Dermis microvascular lymphatic vessel endothelial cell (primary cell): ENCODE measurements around the gene RSPH10B2. TPM values are rescaled to one million over a fixed set of nuclear protein-coding genes. Genes with fewer than 3 reads are reported as not detected.
"Not testable (repeated sequence)": the region's sequence is repeated elsewhere in the genome, so short reads cannot be mapped to it uniquely, and the experiment has no call there.

Experiments
- DNase-seq, 2 donors: peaks; one replicate each; pipeline versions ENCODE4 v3.0.0 to v3.0.0-alpha.2; 2010; ENCODE audit warnings: low read depth in 2 of 2
- total RNA-seq: library from RNA; depleted of rRNA; stranded (reverse); fragments of >200 nt; gene quantifications from 2 replicates; pipeline ENCODE4 v1.2.1, GENCODE V29; 2014

The RSPH10B2 gene
- total RNA-seq, result 0.39 and 2.3 TPM in 2 replicates

GRCh38 chr7:6753964-6754363 lies at the start of gene RSPH10B2:
RSPH10B2 (plus strand) TSS chr7:6754103; CDS start chr7:6757678, 3,575 bp downstream.
- DNase-seq, result not testable (repeated sequence)

DNA sequence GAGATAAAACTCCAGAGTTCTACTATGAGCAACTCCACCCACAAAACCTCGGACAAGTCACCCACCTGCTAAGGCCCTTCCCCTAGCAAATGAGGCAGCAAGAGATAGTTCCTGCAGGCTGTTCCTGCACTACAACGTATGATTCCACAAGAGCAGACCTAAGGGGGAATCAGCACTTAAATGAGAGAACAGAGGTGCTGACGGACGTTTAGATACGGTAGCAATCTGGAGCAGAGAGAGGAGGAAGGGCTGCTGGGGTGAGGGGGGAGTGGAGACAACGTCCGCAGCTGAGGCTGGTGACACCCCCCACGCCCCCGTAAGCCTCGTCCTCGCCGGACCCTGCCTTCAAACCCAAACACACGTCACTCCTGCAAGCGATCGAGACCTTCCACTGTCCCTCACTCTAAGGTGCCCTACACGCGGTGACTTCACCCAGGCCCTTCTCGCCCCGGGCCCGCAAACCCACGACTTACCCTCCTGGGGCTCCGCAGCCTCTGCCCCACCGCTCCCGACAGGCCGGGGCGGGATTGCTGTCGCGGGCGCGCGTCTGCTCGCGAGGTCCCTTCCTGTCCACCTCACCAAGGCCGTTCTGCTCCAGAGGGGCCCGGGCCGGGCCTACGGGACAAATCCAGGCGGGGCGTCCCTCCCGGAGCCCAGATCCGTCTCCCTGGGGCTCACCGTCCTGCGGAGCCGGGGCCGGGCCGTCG lies 47.8 kb upstream of the RSPH10B2 start:
- DNase-seq, result peak; percentile 30 to 56

- DNase-seq, result peak; percentile 90
Measured at GRCh38 chr7:6706666-6707407, 47.1 kb upstream of the RSPH10B2 start, which contains the start of gene ZNF12. ZNF12 (minus strand) TSS chr7:6706947; CDS start chr7:6705173, 1,774 bp downstream.

DNA sequence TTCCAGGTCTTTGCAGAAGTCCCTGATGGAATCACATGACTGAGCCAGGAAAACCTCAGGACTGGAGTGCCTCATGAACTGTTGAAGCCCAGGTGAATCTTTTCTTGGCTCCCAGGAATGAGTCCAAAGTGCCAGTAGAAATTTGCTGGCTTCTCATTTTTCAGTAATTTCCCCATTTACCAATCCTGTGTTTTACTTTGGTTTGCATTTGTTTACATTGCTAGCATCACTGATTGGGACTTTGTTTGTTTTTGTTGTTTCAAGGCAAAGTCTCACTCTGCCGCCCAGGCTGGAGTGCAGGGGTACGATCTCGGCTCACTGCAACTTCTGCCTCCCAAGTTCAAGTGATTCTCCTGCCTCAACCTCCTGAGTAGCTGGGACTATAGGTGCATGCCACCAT lies 45.6 kb upstream of the RSPH10B2 start:
- DNase-seq, result no peak

- DNase-seq, result no peak
Measured at GRCh38 chr7:6709808-6710207, 44.1 kb upstream of the RSPH10B2 start.

- no peak for DNase-seq
Measured at GRCh38 chr7:6714360-6714759, 39.5 kb upstream of the RSPH10B2 start.

GRCh38 chr7:6715898-6716297 lies 38.0 kb upstream of the RSPH10B2 start:
- not testable (repeated sequence) for DNase-seq

DNA sequence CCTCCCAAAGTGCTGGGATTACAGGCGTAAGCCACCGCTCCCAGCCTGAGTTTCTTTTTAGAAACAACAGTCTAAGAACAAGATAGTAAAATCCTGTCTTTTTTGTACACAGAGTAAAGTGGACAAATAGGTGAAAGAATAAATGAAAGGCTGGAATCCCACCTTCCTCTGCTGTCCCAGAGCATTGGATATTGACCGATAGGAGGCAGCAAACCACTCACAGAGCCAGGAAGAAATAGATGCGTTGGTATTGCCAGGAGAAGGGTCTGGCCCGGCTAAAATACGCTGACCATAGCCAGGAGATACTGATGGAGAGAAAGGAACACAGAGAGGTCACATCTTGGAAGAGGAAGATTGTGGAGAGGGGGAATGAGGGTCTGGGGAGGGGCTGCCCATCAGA lies 35.8 kb upstream of the RSPH10B2 start:
- DNase-seq, result peak in 1 of 2 donors; percentile 12

DNA sequence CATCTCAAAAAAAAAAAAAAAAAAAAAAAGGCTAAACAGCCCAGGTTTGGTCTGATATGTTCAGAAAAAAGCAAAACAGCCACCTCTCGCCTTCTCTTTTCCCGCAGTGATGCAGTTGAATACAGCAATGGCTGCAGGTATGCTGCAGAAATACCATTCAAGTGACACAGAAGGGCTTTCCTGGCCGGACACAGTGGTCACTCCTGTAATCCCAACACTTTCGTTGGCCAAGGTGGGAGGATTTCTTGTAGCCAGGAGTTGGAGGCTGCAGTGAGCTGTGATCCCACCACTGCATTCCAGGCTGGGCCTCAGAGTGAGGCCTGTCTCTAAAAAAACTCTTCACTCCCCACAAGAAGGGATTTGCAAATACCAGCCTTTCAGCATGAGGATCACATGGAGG lies 29.6 kb upstream of the RSPH10B2 start:
- not testable (repeated sequence) for DNase-seq

DNA sequence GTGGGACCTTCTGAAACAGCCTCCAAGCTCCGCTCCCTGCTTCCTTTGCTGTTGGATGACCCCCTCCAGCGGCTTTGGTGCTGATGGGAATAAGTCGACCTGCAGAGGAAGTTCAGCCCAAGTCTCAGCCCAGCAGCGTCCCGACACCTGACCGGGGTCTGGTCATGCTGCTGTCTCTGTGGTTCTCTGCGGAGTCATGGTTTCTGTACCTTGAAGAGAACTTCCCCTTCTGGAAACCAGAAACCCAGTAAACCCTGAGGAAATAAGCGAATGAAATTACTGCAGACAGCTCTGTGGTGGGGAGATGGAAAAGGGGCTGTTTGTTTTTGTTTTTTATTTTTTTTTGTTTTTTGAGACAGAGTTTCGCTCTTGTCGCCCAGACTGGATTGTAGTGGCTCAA lies 28.9 kb upstream of the RSPH10B2 start:
- DNase-seq, result no peak

GRCh38 chr7:6726341-6726740 lies 27.6 kb upstream of the RSPH10B2 start:
- not testable (repeated sequence) for DNase-seq

- no peak for DNase-seq
Measured at GRCh38 chr7:6727663-6728062, 26.2 kb upstream of the RSPH10B2 start.

DNA sequence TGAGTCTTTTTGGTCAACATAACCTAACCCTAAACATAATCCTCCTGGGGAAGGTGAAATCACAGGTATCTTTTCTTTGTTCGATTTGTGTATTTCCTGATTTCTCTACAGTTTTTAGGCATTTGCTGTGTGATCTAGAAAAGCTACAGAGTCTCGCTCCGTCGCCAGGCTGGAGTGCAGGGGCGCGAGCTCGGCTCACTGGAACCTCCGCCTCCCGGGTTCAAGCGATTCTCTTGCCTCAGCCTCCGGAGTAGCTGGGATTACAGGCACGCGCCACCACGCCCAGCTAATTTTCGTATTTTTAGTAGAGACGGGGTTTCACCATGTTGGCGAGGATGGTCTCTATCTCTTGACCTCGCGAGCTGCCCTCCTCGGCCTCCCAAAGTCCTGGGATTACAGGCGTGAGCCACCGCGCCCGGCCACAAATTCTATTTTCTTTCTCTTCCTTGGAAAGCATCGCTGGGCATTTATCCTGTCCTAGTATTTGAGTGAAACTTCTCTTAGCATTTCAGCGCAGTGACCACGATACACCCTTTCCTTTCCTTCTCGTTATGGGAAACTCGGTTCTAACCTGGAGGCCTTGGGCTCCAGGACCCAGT lies 24.9 kb upstream of the RSPH10B2 start:
- DNase-seq, result not testable (repeated sequence)

- peak; percentile 69 to 83 for DNase-seq
Measured at GRCh38 chr7:6729492-6730342, 24.2 kb upstream of the RSPH10B2 start.

- DNase-seq, result peak in 1 of 2 donors; percentile 46
Measured at GRCh38 chr7:6730343-6730633, 23.6 kb upstream of the RSPH10B2 start.

GRCh38 chr7:6738415-6738814 lies 15.5 kb upstream of the RSPH10B2 start:
- not testable (repeated sequence) for DNase-seq

- not testable (repeated sequence) for DNase-seq
Measured at GRCh38 chr7:6744410-6745100, 9.3 kb upstream of the RSPH10B2 start.

- DNase-seq, result not testable (repeated sequence)
Measured at GRCh38 chr7:6749335-6749734, 4.6 kb upstream of the RSPH10B2 start.

DNA sequence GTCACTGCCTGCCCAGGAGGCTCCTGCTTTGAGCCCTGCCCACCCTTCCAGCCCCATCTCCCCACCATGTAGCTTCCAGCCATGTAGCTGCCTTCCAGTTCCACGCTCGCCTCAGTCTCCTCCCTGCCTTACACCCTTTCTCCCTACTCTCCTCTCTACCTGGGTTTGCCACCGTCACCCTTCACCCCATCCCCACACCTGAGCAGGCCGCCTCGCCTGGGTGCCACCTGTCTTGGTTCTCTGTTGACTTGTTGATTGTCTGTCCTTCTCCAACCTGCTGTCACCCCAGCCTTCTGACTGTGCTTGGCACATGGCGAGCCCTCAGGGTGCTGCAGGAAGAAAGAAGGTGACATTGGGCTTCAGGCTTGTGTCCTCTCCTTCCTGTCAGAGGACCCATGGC lies 3.7 kb upstream of the RSPH10B2 start:
- DNase-seq, result not testable (repeated sequence)

DNA sequence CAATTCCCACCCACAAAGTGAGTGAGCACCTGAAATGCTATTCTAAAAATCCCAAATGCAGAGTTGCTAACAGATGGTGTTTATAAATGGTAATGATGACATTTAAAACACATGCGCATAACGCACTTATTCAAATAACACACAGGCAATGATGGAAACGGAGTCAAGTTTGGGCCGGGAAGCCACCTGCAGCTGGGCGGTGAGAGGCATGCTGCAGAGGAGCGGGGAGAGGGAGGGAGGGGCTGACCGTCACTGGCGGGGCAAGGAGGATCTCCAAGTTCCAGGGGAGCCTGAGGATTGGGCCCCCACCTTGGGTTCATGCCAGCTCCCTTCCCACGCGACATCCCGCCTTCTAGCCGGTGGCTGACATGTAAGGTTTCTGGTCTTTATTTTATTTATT lies 7.3 kb downstream of the RSPH10B2 start:
- not testable (repeated sequence) for DNase-seq

DNA sequence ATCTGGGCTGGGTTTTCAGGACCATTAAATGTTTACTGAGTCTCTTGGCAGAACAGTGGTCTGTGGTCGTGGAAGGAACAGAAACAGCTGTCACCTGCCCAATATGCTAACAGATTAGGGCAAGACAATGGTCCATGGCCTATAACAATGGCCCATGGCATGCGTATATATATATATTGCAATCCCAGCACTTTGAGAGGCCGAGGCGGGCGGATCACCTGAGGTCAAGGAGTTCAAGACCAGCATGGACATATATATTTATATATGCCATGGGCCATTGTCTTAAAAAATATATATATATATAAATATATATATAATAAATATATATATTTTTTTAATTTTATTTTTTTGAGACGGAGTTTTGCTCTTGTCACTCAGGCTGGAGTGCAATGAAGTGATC lies 27.7 kb downstream of the RSPH10B2 start:
- DNase-seq, result not testable (repeated sequence)
